ENCODE data around the gene TMUB1.

The TMUB1 gene

DNA sequence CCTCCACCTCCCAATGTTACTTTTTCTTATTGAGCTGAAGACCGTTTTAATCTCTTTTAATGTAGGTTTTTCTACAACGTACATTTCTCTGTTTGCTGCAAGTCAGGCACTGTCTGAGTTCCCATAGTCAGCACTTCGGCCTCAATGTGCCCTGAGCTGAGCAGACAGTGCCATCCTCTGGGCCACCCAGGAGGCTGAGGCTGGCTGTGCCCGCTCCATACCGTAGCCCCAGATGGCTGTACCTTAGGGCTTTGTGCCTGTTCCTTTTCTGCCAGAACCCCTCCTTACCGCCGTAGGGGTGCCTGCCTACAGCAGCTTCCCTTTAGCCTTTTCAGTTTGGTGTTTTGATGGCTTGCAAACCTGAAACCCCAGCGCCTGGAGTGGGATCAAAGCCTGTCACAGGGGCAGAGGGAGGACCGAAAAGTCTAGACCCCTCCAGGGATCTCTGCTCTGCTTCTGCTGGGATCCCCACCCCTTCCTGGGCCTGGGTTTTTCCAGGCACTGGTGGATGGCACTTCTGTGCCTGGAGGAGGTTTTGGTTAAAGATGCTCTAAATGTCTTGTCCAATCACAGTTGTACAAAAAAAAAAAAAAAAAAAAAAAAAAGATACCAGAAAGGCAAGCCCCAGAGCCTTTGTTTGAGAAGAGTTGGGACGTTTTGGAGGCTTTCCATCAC lies 12.0 kb upstream of the TMUB1 start:
- Histone ChIP-seq H2AFZ (ENCODE audit: low read length) (no peak overlapping the region), H3K79me2 (ENCODE audit: insufficient read depth, low read length) (no peaks in the 10 kb centered on the region), H3K9me2 (ENCODE audit: low read depth, low read length) (no peaks in the 10 kb centered on the region), H3K4me3 (ENCODE audit: low read depth, low read length, poor library complexity, severe bottlenecking) (no peak overlapping the region), H3K36me3 (ENCODE audit: insufficient read depth, low read length) (no peaks in the 10 kb centered on the region), H3K9ac (ENCODE audit: low read length) (no peak overlapping the region), H4K20me1 (ENCODE audit: insufficient read depth, low read length) (no peaks in the 10 kb centered on the region), H3K9me3 (ENCODE audit: low read length) (no peaks in the 10 kb centered on the region), H3K27ac (ENCODE audit: low read depth, low read length, poor library complexity, severe bottlenecking) (no peak overlapping the region), H3K4me2 (ENCODE audit: low read length) (no peak overlapping the region), H3K4me1 (ENCODE audit: insufficient read depth, low read length, severe bottlenecking) (peaks cover 7% of the 10 kb centered on the region), H3F3A (ENCODE audit: insufficient read depth, low read length) (no peaks in the 10 kb centered on the region), H3K27me3 (ENCODE audit: insufficient read depth, low read length) (no peaks in the 10 kb centered on the region)
- no peak for TF ChIP-seq EZH2 (IDR thresholded peaks at IDR 0.05; ENCODE audit: borderline replicate concordance, low read length)
- TF ChIP-seq, protein P1, sequence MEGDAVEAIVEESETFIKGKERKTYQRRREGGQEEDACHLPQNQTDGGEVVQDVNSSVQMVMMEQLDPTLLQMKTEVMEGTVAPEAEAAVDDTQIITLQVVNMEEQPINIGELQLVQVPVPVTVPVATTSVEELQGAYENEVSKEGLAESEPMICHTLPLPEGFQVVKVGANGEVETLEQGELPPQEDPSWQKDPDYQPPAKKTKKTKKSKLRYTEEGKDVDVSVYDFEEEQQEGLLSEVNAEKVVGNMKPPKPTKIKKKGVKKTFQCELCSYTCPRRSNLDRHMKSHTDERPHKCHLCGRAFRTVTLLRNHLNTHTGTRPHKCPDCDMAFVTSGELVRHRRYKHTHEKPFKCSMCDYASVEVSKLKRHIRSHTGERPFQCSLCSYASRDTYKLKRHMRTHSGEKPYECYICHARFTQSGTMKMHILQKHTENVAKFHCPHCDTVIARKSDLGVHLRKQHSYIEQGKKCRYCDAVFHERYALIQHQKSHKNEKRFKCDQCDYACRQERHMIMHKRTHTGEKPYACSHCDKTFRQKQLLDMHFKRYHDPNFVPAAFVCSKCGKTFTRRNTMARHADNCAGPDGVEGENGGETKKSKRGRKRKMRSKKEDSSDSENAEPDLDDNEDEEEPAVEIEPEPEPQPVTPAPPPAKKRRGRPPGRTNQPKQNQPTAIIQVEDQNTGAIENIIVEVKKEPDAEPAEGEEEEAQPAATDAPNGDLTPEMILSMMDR (IDR thresholded peaks at IDR 0.05; ENCODE audit: low read length) = peak; percentile 34; the same call in 1 of the 2 replicates

DNA sequence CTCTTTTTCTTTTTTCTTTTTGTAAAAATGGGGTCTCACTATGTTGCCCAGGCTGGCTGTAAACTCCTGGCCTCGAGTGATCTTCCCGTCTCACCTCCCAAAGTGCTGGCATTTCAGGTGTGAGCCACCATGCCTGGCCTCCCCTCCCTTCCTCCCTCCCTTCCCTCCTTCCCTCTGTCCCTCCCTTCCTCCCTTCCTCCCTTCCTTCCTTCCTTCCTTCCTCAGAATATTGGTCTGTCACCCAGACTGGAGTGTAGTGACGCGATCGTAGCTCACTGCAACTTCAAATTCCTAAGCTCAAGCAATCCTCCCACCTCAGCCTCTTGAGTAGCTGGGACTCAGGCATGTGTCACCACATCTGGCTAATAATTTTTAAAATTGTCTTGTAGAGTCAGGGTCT lies 11.4 kb upstream of the TMUB1 start:
- Histone ChIP-seq H3K79me2 (ENCODE audit: insufficient read depth, low read length) (no peaks in the 10 kb centered on the region), H3K4me3 (ENCODE audit: low read depth, low read length, poor library complexity, severe bottlenecking) (no peak overlapping the region), H3K9me3 (ENCODE audit: low read length) (no peaks in the 10 kb centered on the region), H3K27me3 (ENCODE audit: insufficient read depth, low read length) (no peaks in the 10 kb centered on the region; the same call in 1 of the 2 replicates), H3F3A (ENCODE audit: insufficient read depth, low read length) (no peaks in the 10 kb centered on the region), H3K27ac (ENCODE audit: low read depth, low read length, poor library complexity, severe bottlenecking) (no peak overlapping the region), H4K20me1 (ENCODE audit: insufficient read depth, low read length) (no peaks in the 10 kb centered on the region), H3K9ac (ENCODE audit: low read length) (no peak overlapping the region), H3K4me1 (ENCODE audit: insufficient read depth, low read length, severe bottlenecking) (peaks cover 7% of the 10 kb centered on the region), H2AFZ (ENCODE audit: low read length) (no peak overlapping the region), H3K9me2 (ENCODE audit: low read depth, low read length) (no peaks in the 10 kb centered on the region), H3K4me2 (ENCODE audit: low read length) (no peak overlapping the region), H3K36me3 (ENCODE audit: insufficient read depth, low read length) (no peaks in the 10 kb centered on the region)
- TF ChIP-seq, protein P1 (IDR thresholded peaks at IDR 0.05; ENCODE audit: low read length) = no peak
- no peak for TF ChIP-seq EZH2 (IDR thresholded peaks at IDR 0.05; ENCODE audit: borderline replicate concordance, low read length)

DNA sequence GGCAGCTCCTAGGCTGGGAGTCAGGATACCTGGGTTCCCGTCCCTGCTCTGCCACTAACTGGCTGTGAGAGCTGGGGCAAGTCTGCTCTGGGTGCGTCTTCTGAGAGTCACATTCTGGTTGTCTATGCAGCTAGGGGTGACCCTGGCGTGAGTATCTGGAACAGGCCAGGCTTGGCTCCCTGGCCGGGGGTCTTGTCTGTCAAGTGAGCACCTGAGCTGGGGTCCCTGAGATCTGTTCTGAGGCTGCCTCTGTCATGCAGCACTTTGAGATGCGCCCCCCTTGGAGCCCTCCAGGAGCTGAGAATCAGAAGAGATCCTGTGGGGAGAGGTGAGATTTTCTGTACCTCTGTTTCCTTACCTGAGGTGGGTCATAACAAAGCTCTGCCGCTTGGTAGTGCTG lies 10.5 kb upstream of the TMUB1 start:
- no peaks in the 10 kb centered on the region for H3K79me2 ChIP-seq (ENCODE audit: insufficient read depth, low read length)
- H3K4me3 ChIP-seq (ENCODE audit: low read depth, low read length, poor library complexity, severe bottlenecking) = no peak overlapping the region
- no peaks in the 10 kb centered on the region for H3K9me2 ChIP-seq (ENCODE audit: low read depth, low read length)
- H2AFZ ChIP-seq (ENCODE audit: low read length) = no peak overlapping the region
- H3K4me1 ChIP-seq (ENCODE audit: insufficient read depth, low read length, severe bottlenecking) = peaks cover 7% of the 10 kb centered on the region
- H3F3A ChIP-seq (ENCODE audit: insufficient read depth, low read length) = no peaks in the 10 kb centered on the region
- no peak overlapping the region for H3K4me2 ChIP-seq (ENCODE audit: low read length)
- H3K9ac ChIP-seq (ENCODE audit: low read length) = no peak overlapping the region
- H3K9me3 ChIP-seq (ENCODE audit: low read length) = no peaks in the 10 kb centered on the region
- H3K27me3 ChIP-seq (ENCODE audit: insufficient read depth, low read length) = no peaks in the 10 kb centered on the region; the same call in 1 of the 2 replicates
- no peaks in the 10 kb centered on the region for H4K20me1 ChIP-seq (ENCODE audit: insufficient read depth, low read length)
- H3K27ac ChIP-seq (ENCODE audit: low read depth, low read length, poor library complexity, severe bottlenecking) = no peak overlapping the region
- TF ChIP-seq EZH2 (IDR thresholded peaks at IDR 0.05; ENCODE audit: borderline replicate concordance, low read length) = no peak
- TF ChIP-seq, protein P1 (IDR thresholded peaks at IDR 0.05; ENCODE audit: low read length) = no peak
- no peaks in the 10 kb centered on the region for H3K36me3 ChIP-seq (ENCODE audit: insufficient read depth, low read length)
